ENCODE data around the gene ADGRB3.

DNA sequence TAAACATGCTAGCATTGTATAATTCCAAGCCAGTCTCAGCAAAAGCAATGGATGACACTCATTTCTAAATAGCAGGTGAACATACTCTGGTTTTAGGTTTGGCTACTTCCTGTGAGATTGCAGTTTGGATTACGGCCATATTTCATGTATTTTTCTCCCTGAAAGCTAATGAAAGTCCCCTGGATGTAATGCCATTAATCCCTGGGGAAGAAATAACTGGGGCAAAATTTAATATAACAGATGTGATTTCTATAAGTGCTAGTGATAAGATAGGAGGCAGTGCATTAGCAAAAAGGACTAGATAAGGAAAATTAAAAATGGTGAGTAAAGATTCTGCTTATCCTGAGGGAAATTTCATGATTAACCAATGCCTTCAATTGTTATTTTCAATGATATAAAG lies 238.2 kb downstream of the ADGRB3 start:
- TF ChIP-seq POLR2A (IDR thresholded peaks at IDR 0.05) = no peak
- TF ChIP-seq, protein P1, sequence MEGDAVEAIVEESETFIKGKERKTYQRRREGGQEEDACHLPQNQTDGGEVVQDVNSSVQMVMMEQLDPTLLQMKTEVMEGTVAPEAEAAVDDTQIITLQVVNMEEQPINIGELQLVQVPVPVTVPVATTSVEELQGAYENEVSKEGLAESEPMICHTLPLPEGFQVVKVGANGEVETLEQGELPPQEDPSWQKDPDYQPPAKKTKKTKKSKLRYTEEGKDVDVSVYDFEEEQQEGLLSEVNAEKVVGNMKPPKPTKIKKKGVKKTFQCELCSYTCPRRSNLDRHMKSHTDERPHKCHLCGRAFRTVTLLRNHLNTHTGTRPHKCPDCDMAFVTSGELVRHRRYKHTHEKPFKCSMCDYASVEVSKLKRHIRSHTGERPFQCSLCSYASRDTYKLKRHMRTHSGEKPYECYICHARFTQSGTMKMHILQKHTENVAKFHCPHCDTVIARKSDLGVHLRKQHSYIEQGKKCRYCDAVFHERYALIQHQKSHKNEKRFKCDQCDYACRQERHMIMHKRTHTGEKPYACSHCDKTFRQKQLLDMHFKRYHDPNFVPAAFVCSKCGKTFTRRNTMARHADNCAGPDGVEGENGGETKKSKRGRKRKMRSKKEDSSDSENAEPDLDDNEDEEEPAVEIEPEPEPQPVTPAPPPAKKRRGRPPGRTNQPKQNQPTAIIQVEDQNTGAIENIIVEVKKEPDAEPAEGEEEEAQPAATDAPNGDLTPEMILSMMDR (IDR thresholded peaks at IDR 0.05 in 8 of 11, conservative IDR thresholded peaks at IDR 0.05 in 3 of 11) = no peak
- no peak for TF ChIP-seq POLR2AphosphoS5 (IDR thresholded peaks at IDR 0.05)

All from spleen (tissue), 7 donors.